CD4-positive, alpha-beta T cell treated with Interleukin-4 for 1 hour (primary cell): ENCODE results near the gene IDH3B.
"Not testable (repeated sequence)": the region's sequence is repeated elsewhere in the genome, so short reads cannot be mapped to it uniquely, and the experiment has no call there.

Experiments used
- DNase-seq, 2 donors: peaks; one replicate each; pipeline ENCODE4 v3.0.0-alpha.2; 2020 to 2022

The IDH3B gene

GRCh38 chr20:2663887-2664719 lies at the start of gene IDH3B:
IDH3B (minus strand) TSS chr20:2664216; CDS start chr20:2664188, 28 bp downstream.
- peak; percentile 93 to 94 for DNase-seq

DNA sequence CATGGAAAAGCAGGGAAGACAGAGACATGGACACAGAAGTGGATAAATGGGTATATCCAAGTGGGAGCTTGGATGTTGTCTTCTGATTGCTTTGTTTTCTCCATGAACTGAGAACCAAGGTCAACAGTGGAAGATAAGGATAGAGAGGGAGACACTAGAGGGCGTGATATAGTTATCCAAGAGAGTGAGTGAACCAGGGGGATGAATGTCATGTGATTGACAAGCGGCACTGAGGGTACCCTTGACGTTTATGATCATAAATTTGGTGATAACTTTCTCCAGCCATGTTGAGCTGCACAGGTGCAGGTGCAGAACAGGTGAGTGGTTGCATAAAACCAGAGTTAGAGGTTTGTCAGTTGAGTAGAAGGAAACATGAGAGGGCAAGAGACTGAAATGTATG lies 49.3 kb upstream of the IDH3B start:
- DNase-seq, result peak in 1 of 2 donors; percentile 69

- no peak for DNase-seq
Observed at GRCh38 chr20:2709205-2709981, 45.4 kb upstream of the IDH3B start.

- DNase-seq, result no peak
Observed at GRCh38 chr20:2708665-2709064, 44.6 kb upstream of the IDH3B start.

DNA sequence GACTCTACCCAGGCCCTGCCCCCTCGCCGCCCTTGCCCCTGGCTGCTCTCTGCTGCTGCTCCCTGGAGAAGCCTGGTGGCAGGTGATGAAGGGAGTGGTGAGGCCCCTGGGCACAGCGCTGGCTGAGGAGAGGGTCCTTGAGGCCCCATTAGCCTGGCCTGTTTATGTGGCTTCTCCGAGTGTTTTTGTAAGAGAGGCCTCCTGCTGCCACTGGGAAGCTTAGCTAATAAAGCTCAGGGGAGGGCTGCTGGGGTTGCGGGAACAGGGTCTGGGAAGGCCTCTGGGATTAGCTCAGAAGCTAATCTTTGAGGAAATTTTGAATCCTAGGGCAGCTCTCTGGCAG lies 44.0 kb upstream of the IDH3B start:
- DNase-seq, result no peak

DNA sequence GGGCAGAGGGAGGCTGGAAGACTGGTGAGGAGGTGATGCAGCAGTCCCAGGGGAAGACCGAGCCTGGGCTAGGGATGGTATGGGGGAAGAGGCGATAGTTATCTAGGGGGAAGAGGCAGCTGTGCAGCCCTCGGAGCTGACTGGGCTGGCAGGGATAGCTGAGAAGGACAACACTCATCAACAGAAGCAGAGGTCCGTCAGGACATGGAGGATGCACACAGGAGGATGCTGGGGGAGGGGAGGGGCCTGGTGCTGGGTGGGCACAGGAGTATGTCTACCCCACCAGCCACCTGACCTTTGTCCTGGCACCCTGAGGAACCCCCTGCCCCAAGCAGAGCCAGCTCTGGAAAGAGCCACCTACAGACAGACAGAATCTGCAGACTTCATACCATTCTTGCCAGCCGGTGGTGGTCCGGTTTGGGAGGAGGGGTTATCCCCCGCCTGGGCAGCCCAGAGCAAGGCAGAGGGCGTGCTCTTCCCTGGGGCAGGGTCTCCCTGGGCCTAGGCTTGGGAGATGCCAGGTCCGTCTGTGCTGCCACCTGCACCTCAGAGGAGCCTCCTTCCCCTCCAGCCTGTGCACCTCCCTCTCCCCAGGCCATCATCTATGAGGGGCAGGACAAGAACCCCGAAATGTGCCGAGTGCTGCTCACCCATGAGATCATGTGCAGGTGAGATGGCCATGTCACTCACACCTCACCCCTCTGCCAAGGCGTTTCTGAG lies 43.5 kb upstream of the IDH3B start:
- DNase-seq, result no peak

- DNase-seq, result no peak
Observed at GRCh38 chr20:2706688-2707352, 42.8 kb upstream of the IDH3B start.

- no peak for DNase-seq
Observed at GRCh38 chr20:2705931-2706645, 42.1 kb upstream of the IDH3B start.

DNA sequence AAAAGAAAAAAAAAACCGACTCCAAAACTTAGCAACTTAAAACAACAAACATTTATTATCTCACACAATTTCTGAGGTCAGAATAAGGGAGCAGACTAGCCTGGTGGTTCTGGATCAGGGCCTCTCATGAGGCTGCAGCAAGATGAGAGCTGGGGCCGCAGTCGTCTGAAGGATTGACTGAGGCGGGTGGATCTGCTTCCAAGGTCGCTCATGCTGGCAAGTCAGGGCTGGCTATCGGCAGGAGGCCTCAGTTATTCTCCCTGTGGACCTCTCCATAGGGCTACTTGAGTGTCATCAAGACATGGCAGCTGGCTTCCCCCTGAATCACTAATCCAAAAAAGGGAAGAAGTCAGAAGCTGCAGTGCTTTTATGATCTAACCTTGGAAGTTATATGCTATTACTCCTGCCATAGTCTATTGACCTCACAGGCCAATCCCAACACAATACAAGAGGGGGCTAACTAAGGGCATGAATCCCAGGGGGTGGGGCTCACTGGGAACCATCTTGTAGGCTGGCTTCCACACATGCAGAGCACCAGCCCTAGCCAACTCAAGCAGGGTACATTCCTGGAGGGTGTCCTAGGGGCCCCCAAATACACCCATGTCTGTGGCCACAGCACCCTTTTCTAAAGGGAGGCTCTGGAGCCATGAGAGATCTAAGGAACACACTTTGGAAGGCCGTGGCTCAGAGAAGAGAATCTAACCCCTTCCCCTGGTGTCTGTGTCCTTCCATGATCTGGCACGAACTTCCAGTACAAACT lies 39.9 kb upstream of the IDH3B start:
- no peak for DNase-seq

- DNase-seq, result no peak
Observed at GRCh38 chr20:2701671-2702081, 37.7 kb upstream of the IDH3B start.

DNA sequence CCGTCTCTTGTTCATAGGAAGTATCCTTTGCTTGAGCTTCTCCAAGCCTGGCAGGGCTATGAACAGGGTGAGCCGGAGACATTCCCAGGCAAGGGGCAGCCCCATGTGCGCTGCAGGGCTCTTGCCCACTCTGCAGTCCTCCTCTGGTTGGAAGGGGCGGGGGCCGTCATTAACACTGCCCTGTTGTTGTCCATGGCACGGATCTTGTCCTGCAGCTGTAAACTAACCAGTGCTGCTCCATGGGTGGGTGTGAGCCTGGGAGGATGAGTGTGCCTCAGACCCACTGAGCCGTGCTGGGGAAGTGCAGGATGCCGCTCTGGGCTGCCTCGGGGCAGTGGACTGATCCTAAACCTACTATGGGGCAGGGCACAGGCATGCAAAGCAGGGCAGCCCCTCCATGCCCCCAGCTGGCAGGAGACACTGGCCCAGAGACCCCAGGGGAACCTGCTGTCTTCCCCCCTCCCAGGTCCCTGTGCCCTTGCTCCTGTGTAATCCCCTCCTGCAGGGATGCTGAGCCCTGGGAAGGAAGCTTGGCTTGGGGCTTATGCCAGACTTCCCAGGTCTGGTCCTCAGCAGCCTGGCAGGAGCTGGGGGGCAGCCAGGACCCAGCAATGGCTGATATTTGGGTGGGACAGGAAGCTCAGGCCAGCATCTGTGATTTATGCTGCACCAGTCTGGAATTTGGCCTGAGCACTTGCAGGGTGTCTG lies 37.1 kb upstream of the IDH3B start:
- DNase-seq, result no peak

- DNase-seq, result no peak
Observed at GRCh38 chr20:2699775-2700413, 35.9 kb upstream of the IDH3B start.

- DNase-seq, result no peak
Observed at GRCh38 chr20:2698912-2699311, 34.9 kb upstream of the IDH3B start.

- no peak for DNase-seq
Observed at GRCh38 chr20:2698186-2698817, 34.3 kb upstream of the IDH3B start.

DNA sequence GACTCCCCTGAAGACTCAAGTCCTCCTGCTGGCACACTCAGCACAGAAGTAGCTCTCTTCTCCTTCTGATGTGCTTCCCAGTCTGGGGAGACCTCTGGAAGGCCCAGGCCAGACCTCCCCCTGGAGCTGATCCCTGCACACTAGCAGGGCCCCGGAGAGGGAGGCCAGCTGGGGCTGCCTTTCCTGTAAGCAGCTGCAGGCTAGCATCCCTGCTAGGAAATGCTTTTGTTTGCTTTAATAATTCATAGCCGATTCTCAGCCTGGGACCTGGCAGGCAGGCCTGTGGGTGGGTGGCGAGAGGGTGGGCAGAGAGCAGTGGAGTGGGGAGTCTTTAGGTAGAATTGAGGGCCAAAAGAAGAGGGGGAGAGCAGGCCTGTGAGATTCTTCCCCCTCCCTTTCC lies 33.8 kb upstream of the IDH3B start:
- no peak for DNase-seq

GRCh38 chr20:2696646-2697045 lies 32.6 kb upstream of the IDH3B start:
- no peak for DNase-seq

DNA sequence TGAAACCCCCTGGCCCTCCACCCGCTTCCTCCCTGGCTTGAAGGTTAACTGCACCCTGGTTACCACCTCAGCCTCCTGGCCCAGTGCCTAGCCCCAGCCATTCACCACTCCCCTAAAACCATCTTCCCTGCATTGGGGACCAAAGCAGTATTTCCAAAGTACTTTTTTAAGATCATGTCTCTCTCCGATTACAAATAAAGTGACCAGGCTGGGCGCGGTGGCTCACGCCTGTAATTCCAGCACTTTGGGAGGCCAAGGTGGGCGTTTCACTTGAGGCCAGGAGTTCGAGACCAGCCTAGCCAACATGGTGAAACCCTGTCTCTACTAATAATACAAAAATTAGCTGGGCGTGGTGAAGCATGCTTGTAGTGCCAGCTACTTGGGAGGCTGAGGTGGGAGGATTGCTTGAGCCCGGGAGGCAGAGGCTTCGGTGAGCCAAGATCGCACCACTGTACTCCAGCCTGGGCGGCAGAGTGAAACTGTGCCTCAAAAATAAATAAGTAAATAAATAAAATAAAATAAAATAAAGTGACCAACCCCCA lies 32.0 kb upstream of the IDH3B start:
- DNase-seq, result not testable (repeated sequence)

DNA sequence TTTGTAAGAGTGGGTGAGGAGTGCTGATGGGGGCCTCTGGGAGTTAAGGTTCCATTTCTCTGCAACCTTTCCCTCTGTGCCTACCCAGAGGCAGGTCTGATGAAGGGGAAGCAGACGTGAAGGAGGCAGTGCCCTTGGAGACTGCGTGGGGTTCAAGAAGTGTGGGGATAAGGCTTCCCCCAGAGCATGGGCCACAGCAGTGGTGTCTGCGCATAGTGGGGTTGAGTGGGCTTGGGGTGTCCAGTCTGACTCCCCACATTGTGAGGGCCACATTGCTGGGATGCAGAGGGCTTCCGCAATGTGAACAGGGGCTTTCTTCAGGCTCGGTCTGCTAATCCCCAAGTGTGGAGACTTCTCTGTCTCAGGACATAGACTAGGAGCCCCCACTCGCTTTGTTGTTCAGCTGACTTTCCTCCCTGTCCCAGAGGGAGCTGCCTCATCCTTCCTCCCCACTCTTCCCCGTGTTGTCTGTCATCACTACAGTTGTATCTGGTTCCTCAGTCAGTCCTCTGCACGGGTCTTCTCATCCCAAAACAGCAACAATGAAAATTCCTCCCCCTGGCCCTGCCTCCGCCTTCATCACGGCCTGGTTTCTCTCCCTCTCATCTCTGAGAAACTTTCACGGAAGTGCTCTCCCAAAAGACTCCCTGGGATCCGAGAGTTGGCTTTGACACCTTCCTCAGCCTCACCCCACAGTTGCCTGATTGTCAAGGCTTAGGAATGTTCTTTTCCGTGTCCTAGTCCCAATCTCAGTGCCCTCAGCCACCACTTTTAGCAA lies 31.4 kb upstream of the IDH3B start:
- DNase-seq, result no peak

DNA sequence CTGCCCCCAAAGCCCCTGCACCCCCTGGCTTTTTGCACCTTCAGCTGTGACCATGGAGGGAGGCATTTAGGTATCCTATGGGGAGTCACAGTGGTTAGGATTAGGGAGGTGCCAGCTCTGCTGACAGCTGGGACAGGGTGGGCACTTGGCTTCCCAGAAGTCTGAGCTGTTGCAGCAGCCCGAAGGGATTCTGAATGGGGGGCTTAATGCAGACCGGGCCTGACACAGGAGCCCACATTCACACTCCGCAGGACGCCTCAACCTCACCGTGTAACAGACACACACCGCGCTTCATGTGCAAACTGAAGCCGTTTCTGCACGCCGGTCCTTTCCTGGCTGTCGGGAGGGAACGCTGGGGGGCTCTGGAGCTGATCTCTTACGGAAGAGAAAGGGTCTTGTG lies 30.5 kb upstream of the IDH3B start:
- DNase-seq, result no peak
